Tibial artery (tissue), 4 donors: Measurements from ENCODE around the gene TMEM92.

Experiments used
- DNase-seq, 2 donors: peaks; one replicate each; pipeline ENCODE4 v3.0.0-alpha.2; 2019
- H3K27ac ChIP-seq, 2 donors: fragments of 200-600 bp; sonication (generic) in 1 of 2; 1 replicate in 1 of 2; 2 replicates in 1 of 2; pipeline ENCODE4 v1.5.1; 2018 to 2019; ENCODE audit warnings: mild to moderate bottlenecking in 1 of 2
- H3K27me3 ChIP-seq, 2 donors: fragments of 200-600 bp; sonication (generic) in 1 of 2; one replicate each; pipeline versions ENCODE4 v1.5.1 to v1.6.0; 2016 to 2019
- H3K36me3 ChIP-seq, 3 donors: fragments of 200-600 bp; sonication (generic) in 2 of 3; one replicate each; pipeline ENCODE4 v1.5.1; 2016 to 2019; ENCODE audit warnings: mild to moderate bottlenecking in 2 of 3
- H3K4me1 ChIP-seq, 4 donors: fragments of 200-600 bp; sonication (generic) in 2 of 4; 1 replicate in 3 of 4; 2 replicates in 1 of 4; pipeline ENCODE4 v1.5.1; 2016 to 2019
- H3K4me3 ChIP-seq, 2 donors: fragments of 200-600 bp; sonication (generic) in 1 of 2; 1 replicate in 1 of 2; 2 replicates in 1 of 2; pipeline ENCODE4 v1.5.1; 2018 to 2019; ENCODE audit warnings: mild to moderate bottlenecking in 2 of 2
- H3K9me3 ChIP-seq, 3 donors: fragments of 200-600 bp; sonication (generic) in 1 of 3; one replicate each; pipeline ENCODE4 v1.5.1; 2016 to 2019
- intact Hi-C: fragments of 100-400 bp; cut with DNase I; formaldehyde crosslinking; loops from one replicate; pipeline ENCODE4 v1.15.0; 2023; ENCODE audit warnings: low total_unique reads
- TF ChIP-seq, protein P1 (sequence below), 2 experiments: fragments of 200-600 bp in 1 of 2; fragments of 450-650 bp in 1 of 2; IDR thresholded peaks; one replicate each; pipeline ENCODE4 v1.5.1; 2017 to 2019; ENCODE audit warnings: antibody characterized with exemption in 2 of 2, mild to moderate bottlenecking in 1 of 2, moderate library complexity in 1 of 2

Gene TMEM92

GRCh38 chr17:50259477-50260324, 14.6 kb upstream of the TMEM92 start:
- Histone ChIP-seq H3K4me3 (no peak overlapping the region), H3K27ac (peak overlapping the region; percentile 61 to 64), H3K36me3 (no peaks in the 10 kb centered on the region), H3K9me3 (no peaks in the 10 kb centered on the region), H3K27me3 (no peaks in the 10 kb centered on the region), H3K4me1 (peaks cover 9 to 54% (median 43%) of the 10 kb centered on the region in 4 donors)
- peak in 1 of 2 donors; percentile 62 for DNase-seq
- TF ChIP-seq, protein P1, sequence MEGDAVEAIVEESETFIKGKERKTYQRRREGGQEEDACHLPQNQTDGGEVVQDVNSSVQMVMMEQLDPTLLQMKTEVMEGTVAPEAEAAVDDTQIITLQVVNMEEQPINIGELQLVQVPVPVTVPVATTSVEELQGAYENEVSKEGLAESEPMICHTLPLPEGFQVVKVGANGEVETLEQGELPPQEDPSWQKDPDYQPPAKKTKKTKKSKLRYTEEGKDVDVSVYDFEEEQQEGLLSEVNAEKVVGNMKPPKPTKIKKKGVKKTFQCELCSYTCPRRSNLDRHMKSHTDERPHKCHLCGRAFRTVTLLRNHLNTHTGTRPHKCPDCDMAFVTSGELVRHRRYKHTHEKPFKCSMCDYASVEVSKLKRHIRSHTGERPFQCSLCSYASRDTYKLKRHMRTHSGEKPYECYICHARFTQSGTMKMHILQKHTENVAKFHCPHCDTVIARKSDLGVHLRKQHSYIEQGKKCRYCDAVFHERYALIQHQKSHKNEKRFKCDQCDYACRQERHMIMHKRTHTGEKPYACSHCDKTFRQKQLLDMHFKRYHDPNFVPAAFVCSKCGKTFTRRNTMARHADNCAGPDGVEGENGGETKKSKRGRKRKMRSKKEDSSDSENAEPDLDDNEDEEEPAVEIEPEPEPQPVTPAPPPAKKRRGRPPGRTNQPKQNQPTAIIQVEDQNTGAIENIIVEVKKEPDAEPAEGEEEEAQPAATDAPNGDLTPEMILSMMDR (IDR thresholded peaks at IDR 0.05): no peak
- intact Hi-C loops: no loop called here

- peak in 1 of 2 donors; percentile 65 for DNase-seq
- TF ChIP-seq, protein P1 (IDR thresholded peaks at IDR 0.05): no peak
- Histone ChIP-seq H3K9me3 (no peaks in the 10 kb centered on the region), H3K36me3 (no peaks in the 10 kb centered on the region), H3K27me3 (no peaks in the 10 kb centered on the region), H3K4me3 (no peak overlapping the region), H3K27ac (peak overlapping the region; percentile 12 to 64), H3K4me1 (peaks cover 12 to 62% (median 51%) of the 10 kb centered on the region in 4 donors)
- intact Hi-C loops: no loop called here
Measured at GRCh38 chr17:50260501-50260911, 13.8 kb upstream of the TMEM92 start.

GRCh38 chr17:50261051-50261915, 13.0 kb upstream of the TMEM92 start:
- Histone ChIP-seq H3K27me3 (no peaks in the 10 kb centered on the region), H3K4me3 (no peak overlapping the region), H3K9me3 (no peaks in the 10 kb centered on the region), H3K4me1 (peaks cover 12 to 70% (median 58%) of the 10 kb centered on the region in 4 donors), H3K36me3 (no peaks in the 10 kb centered on the region), H3K27ac (peak overlapping the region in 1 of 2 donors; percentile 64)
- intact Hi-C loops: no loop called here
- TF ChIP-seq, protein P1 (IDR thresholded peaks at IDR 0.05): no peak
- peak in 1 of 2 donors; percentile 59 for DNase-seq

GRCh38 chr17:50262001-50262794, 12.1 kb upstream of the TMEM92 start:
- Histone ChIP-seq H3K4me3 (no peak overlapping the region), H3K27ac (no peak overlapping the region), H3K36me3 (no peaks in the 10 kb centered on the region), H3K9me3 (no peaks in the 10 kb centered on the region), H3K4me1 (peaks cover 15 to 75% (median 67%) of the 10 kb centered on the region in 4 donors), H3K27me3 (no peaks in the 10 kb centered on the region)
- TF ChIP-seq, protein P1 (IDR thresholded peaks at IDR 0.05): no peak
- intact Hi-C loops: no loop called here
- DNase-seq: peak in 1 of 2 donors; percentile 59
